NT2/D1 (cell line): ENCODE results near the gene ZFAND2A.

Experiments used
- DNase-seq: peaks from one replicate; pipeline ENCODE4 v3.0.0-alpha.2; 2011; ENCODE audit warnings: low read depth, low spot score
- H3K27me3 ChIP-seq: 2 replicates; pipeline ENCODE4 v1.6.0; 2011; ENCODE audit warnings: mild to moderate bottlenecking; ENCODE audit not compliant: insufficient read length, insufficient read depth
- H3K36me3 ChIP-seq: 2 replicates; pipeline ENCODE4 v1.6.1; 2011; ENCODE audit warnings: mild to moderate bottlenecking, low read length, mixed read lengths; ENCODE audit not compliant: insufficient read depth, insufficient read length
- H3K4me1 ChIP-seq: 2 replicates; pipeline ENCODE4 v1.5.1; 2011; ENCODE audit not compliant: insufficient read depth, insufficient read length
- H3K4me3 ChIP-seq: 2 replicates; pipeline ENCODE4 v1.5.1; 2011; ENCODE audit warnings: low read depth; ENCODE audit not compliant: insufficient read length
- H3K9ac ChIP-seq: 2 replicates; pipeline ENCODE4 v1.6.0; 2011; ENCODE audit warnings: low read depth; ENCODE audit not compliant: insufficient read length
- H3K9me3 ChIP-seq: 2 replicates; pipeline ENCODE4 v1.5.1; 2011; ENCODE audit warnings: mild to moderate bottlenecking, low read length; ENCODE audit not compliant: insufficient read depth
- SUZ12 ChIP-seq: IDR thresholded peaks from 2 replicates; pipeline ENCODE4 v1.6.1; 2011; ENCODE audit not compliant: insufficient read length, insufficient read depth; ENCODE audit errors: extremely low read depth
- YY1 ChIP-seq: IDR thresholded peaks from 2 replicates; pipeline ENCODE4 v1.6.1; 2011; ENCODE audit not compliant: insufficient read length, insufficient read depth
- ZNF274 ChIP-seq: IDR thresholded peaks from 2 replicates; pipeline ENCODE4 v1.6.1; 2011; ENCODE audit warnings: mild to moderate bottlenecking, low read depth, low read length

ZFAND2A gene

GRCh38 chr7:1187127-1187526 is 27.1 kb upstream of the ZFAND2A start:
- Histone ChIP-seq H3K4me1 (no peaks in the 10 kb centered on the region), H3K4me3 (no peak overlapping the region), H3K9ac (no peak overlapping the region), H3K36me3 (no peaks in the 10 kb centered on the region), H3K27me3 (no peaks in the 10 kb centered on the region), H3K9me3 (no peaks in the 10 kb centered on the region)
- no peak for TF ChIP-seq ZNF274
- no peak for TF ChIP-seq SUZ12
- TF ChIP-seq YY1 = no peak
- no peak for DNase-seq

GRCh38 chr7:1181640-1182039 is 21.6 kb upstream of the ZFAND2A start:
- Histone ChIP-seq H3K36me3 (no peaks in the 10 kb centered on the region), H3K9ac (no peak overlapping the region), H3K4me3 (no peak overlapping the region), H3K4me1 (peaks cover 7% of the 10 kb centered on the region), H3K27me3 (no peaks in the 10 kb centered on the region), H3K9me3 (no peaks in the 10 kb centered on the region)
- no peak for DNase-seq
- TF ChIP-seq YY1 (no peak), SUZ12 (no peak), ZNF274 (no peak)

- TF ChIP-seq SUZ12 (no peak), ZNF274 (no peak), YY1 (no peak)
- H3K9ac ChIP-seq = peak overlapping the region; percentile 12
- no peaks in the 10 kb centered on the region for H3K27me3 ChIP-seq
Observed at GRCh38 chr7:1181031-1181430, 21.0 kb upstream of the ZFAND2A start.

DNA sequence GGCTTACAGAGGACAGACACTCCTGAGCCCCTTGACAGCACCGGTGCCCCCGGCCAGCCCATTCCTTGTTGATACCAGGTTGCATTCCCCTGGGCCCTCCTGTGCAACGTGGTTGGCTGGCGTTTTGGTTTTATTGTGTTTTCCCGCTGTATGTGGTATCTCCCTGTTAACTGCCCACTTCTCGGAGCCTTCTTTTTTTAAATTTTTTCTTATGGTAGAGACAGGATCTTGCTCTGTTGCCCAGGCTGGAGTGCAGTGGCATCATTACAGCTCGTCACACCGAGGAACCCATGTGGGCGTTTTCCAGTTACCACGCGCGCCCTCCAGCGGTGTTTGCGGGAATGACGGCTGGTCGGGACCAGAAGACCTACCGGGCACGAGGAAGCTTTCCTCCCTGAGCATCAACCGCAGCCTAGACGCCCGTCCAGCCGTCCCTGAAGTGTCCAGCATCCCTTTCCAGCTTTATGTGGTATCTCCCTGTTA is 16.9 kb upstream of the ZFAND2A start:
- TF ChIP-seq ZNF274 (no peak), SUZ12 (no peak), YY1 (no peak)
- H3K4me1 ChIP-seq = peaks cover 7% of the 10 kb centered on the region
- no peaks in the 10 kb centered on the region for H3K36me3 ChIP-seq
- H3K9me3 ChIP-seq = no peaks in the 10 kb centered on the region
- H3K27me3 ChIP-seq = no peaks in the 10 kb centered on the region
- no peak overlapping the region for H3K4me3 ChIP-seq
- DNase-seq = peak; percentile 68
- H3K9ac ChIP-seq = no peak overlapping the region

More at GRCh38 chr7:1181031-1181430, 21.0 kb upstream of the ZFAND2A start:
- peaks cover 7% of the 10 kb centered on the region for H3K4me1 ChIP-seq
- no peak for DNase-seq
- no peaks in the 10 kb centered on the region for H3K9me3 ChIP-seq
- H3K4me3 ChIP-seq = no peak overlapping the region
- no peaks in the 10 kb centered on the region for H3K36me3 ChIP-seq

DNA sequence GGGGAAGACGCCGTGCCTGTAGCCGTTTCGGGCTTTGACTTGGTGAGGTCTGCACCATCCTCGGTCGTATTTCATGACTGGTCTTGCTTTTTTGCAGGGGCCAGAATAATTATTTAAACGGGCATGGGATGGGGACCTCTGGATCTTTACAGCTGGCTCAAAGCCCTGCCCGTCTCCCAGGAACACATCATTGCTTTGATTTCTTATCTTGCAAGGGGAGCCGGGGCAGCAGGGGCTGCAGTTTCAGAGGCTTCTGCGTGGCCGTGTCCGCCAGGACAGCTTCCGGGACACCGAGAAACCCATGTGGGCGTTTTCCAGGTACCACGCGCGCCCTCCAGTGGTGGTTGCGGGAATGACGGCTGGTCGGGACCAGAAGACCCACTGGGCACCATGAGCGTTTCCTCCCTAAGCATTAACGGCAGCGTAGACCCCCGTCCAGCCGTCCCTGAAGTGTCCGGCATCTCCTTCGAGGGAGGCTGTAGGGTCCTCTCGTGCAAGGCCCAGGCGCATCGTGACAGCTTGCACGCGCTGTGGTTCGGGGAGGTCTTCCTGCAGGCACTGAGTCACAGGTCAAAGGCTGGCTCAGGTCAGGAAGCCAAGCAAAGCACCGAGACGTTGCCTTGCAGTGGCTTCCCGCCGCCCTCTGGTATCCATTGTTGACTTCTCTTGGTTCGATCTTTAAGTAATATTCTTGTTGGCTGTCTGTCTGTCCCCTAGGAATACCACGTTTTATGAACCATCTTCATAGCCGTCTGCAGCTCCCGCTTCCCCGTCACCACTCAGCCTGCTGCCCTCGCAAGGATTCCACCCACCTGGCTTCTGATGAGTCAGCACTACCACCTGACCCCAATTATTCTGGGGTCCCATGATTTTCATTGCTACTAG is 16.2 kb upstream of the ZFAND2A start:
- Histone ChIP-seq H3K4me1 (peaks cover 3% of the 10 kb centered on the region), H3K9me3 (peaks cover 1% of the 10 kb centered on the region; the same call in 1 of the 2 replicates), H3K9ac (peak overlapping the region; percentile 33), H3K27me3 (no peaks in the 10 kb centered on the region), H3K36me3 (no peaks in the 10 kb centered on the region), H3K4me3 (no peak overlapping the region)
- DNase-seq = peak; percentile 70
- TF ChIP-seq ZNF274 = no peak

DNA sequence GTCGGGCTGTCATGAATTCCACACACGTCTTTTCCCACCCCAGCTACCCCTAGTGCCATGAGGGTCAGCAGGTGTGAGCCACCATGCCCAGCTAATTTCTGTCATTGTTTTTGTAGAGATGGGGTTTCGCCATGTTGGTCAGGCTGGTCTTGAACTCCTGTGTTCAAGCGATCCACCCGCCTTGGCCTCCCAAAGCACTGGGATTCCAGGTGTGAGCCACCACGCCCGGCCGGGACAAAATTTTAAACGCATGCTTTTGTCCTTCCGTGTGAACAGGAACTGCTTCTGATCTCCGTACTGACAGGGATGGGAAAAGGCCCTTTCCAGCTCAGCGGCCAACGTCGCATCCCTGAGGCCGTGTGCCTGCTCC is 15.6 kb upstream of the ZFAND2A start:
- Histone ChIP-seq H3K9me3 (peaks cover 7% of the 10 kb centered on the region; the same call in 1 of the 2 replicates), H3K4me1 (no peaks in the 10 kb centered on the region), H3K9ac (peak overlapping the region; percentile 33), H3K4me3 (no peak overlapping the region), H3K27me3 (no peaks in the 10 kb centered on the region), H3K36me3 (no peaks in the 10 kb centered on the region)
- TF ChIP-seq ZNF274 (no peak), SUZ12 (no peak), YY1 (no peak)
- DNase-seq = no peak

DNA sequence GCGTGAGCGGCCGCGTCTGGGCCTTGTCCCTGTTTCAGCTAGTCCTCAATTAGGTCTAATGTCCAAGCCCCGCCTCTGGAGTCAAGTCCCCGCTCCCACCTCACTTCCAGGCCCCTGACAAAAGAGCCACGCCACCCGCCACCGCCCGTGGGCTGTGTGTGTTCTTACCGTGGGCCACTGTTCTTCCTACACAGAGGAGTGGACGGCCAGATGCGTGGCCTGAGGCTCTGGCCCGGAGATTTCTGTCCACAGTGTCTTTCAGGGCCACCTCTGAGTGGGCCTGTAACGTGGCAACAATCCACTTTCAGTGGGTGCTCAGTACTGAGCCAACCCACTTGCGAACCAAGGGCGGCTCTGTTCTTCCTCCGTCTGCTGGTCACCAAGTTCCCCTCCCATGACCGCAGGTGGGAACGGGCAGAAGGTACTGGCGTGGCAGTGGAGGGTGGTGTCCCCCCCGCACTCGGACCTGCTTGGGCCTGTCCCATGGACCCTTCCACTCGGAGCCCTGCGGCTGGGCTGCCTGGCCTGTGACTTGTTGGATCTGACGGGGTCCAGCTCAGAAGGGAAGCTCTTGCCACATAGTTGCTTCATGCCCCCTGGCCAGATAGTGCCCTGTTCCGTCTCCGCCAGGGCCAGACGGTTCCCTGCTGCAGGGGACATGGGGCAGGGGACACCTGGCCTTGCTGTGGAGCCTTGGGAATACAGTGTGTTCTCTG is 15.0 kb upstream of the ZFAND2A start:
- DNase-seq = no peak
- Histone ChIP-seq H3K4me3 (no peak overlapping the region), H3K9me3 (peaks cover 7% of the 10 kb centered on the region; the same call in 1 of the 2 replicates), H3K27me3 (no peaks in the 10 kb centered on the region), H3K4me1 (no peaks in the 10 kb centered on the region), H3K9ac (no peak overlapping the region), H3K36me3 (no peaks in the 10 kb centered on the region)
- TF ChIP-seq YY1 (no peak), SUZ12 (no peak)
